IMR-90 (cell line): ENCODE data around the gene CHCHD4.

Experiments
- CEBPB ChIP-seq: IDR thresholded peaks from 2 replicates; pipeline ENCODE4 v1.6.1; 2012; ENCODE audit warnings: low read depth, low read length, improper control_type of control experiment
- CTCF ChIP-seq: conservative IDR thresholded peaks from 2 replicates; pipeline ENCODE4 v1.5.1; 2012; ENCODE audit warnings: mild to moderate bottlenecking, low read depth, low read length, improper control_type of control experiment
- FOS ChIP-seq: fragments of 150-350 bp; IDR thresholded peaks from 2 replicates; pipeline ENCODE4 v1.6.1; 2016; ENCODE audit warnings: low read depth, low read length
- MAFK ChIP-seq: IDR thresholded peaks from 2 replicates; pipeline ENCODE4 v1.6.1; 2012; ENCODE audit warnings: low read depth, low read length, improper control_type of control experiment
- MAZ ChIP-seq: IDR thresholded peaks from 2 replicates; pipeline ENCODE4 v1.6.1; 2012; ENCODE audit warnings: low read depth, mild to moderate bottlenecking, low read length, improper control_type of control experiment, moderate library complexity, borderline replicate concordance
- POLR2A ChIP-seq: IDR thresholded peaks from 2 replicates; pipeline ENCODE4 v1.6.1; 2012; ENCODE audit warnings: mild to moderate bottlenecking, low read depth, low read length
- SMC3 ChIP-seq: fragments of 150-350 bp; IDR thresholded peaks from 2 replicates; pipeline ENCODE4 v1.6.1; 2016; ENCODE audit warnings: low read depth, mild to moderate bottlenecking, antibody characterized with exemption, low read length, moderate library complexity

GRCh38 chr3:14145236-14145635 is 20.6 kb upstream of the CHCHD4 start:
- TF ChIP-seq CTCF: no peak
- no peak for TF ChIP-seq CEBPB
- TF ChIP-seq FOS: no peak
- TF ChIP-seq POLR2A: no peak
- TF ChIP-seq MAZ: no peak
- TF ChIP-seq MAFK: no peak
- no peak for TF ChIP-seq SMC3
